Ectodermal cell (in vitro differentiated cells): ENCODE measurements around the gene PDYN.

Experiments used
- H3K27ac ChIP-seq: 2 replicates; pipeline ENCODE4 v1.7.0; 2013; ENCODE audit warnings: mild to moderate bottlenecking, low read depth, low read length; ENCODE audit not compliant: insufficient read depth, poor library complexity, severe bottlenecking
- H3K27me3 ChIP-seq: 2 replicates; pipeline ENCODE4 v1.7.0; 2013; ENCODE audit warnings: mild to moderate bottlenecking, low read length; ENCODE audit not compliant: insufficient read depth, control insufficient read depth, poor library complexity, severe bottlenecking
- H3K36me3 ChIP-seq: one replicate; pipeline ENCODE4 v1.7.0; 2013; ENCODE audit warnings: low read length; ENCODE audit not compliant: control insufficient read depth, insufficient read depth
- H3K4me1 ChIP-seq: one replicate; pipeline ENCODE4 v1.7.0; 2013; ENCODE audit warnings: low read length; ENCODE audit not compliant: control insufficient read depth, insufficient read depth
- H3K4me3 ChIP-seq: 2 replicates; pipeline ENCODE4 v1.7.0; 2013; ENCODE audit warnings: low read depth, low read length, control low read depth; ENCODE audit not compliant: insufficient read depth
- H3K9me3 ChIP-seq: 2 replicates; pipeline ENCODE4 v1.7.0; 2013; ENCODE audit warnings: mild to moderate bottlenecking, low read length, moderate library complexity; ENCODE audit not compliant: control insufficient read depth
- whole genome bisulfite sequencing, 2 experiments: methylation state at CpG; one replicate each; pipeline ENCODE4 v1.1.7; 2013; ENCODE audit warnings: missing lambda C conversion rate in 2 of 2; 5-methylcytosine and 5-hydroxymethylcytosine counted together

PDYN gene

DNA sequence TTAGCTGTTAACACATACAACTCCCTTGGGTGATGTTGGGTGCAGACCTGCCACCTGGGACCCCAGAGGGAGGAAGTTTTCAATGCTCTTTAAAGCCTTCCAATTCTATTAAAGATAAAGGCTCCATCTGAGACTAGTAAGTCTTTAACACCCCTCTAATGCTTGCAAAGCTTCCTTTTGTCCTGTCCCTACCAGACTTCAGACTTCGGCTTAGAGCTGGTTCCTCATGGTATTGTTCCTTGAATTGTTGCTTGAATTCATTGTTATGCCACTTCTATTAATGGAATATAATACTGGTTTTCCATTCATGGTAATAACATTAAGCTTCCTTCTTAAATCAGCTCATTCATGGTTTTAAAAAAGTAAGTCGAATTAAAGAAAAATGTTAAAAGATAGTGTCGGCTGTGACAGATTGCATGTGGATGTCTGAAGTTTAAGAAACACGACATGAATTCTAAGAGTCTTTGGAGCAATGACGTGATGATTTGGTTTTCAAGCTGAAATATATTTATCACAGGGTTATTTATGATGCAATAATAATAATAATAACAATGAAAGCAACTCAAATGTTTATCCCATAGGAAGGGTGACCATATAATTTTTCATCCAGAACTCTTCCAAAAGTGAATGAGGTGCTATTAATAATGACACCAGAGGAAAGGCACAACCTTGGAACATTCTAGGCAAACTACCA is 21.8 kb downstream of the PDYN start:
- no peak overlapping the region for H3K4me3 ChIP-seq
- H3K4me1 ChIP-seq = peaks cover 28% of the 10 kb centered on the region
- H3K9me3 ChIP-seq = no peaks in the 10 kb centered on the region
- H3K27me3 ChIP-seq = no peaks in the 10 kb centered on the region
- H3K36me3 ChIP-seq = no peaks in the 10 kb centered on the region
- H3K27ac ChIP-seq = peak overlapping the region; percentile 36
- 62 to 67% methylated on average over 5 of the region's 5 CpGs for whole genome bisulfite sequencing, 2 experiments

DNA sequence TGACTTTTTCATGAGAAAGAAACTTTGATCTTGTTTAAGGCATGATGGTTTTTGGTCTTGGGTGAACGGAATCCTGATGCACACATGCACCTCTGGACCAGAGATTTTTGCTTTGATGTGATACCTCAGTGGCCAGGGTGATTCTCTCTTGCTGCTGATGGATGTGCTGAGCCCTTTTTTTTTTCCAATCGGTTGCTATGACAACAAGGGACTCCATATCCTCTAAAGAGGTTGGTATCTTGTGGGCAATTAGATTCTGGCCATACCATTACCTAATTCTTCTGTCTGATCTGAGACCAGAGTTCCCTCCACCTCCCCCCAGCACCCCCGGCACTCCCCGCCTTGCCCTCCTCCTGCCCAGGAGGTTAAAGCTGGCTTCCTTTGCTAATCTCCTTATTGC is 24.9 kb downstream of the PDYN start:
- Histone ChIP-seq H3K27me3 (no peaks in the 10 kb centered on the region), H3K4me3 (no peak overlapping the region)
- 82 to 84% methylated on average over 4 of the region's 4 CpGs for WGBS, 2 experiments

GRCh38 chr20:1965520-1966351 is 28.1 kb downstream of the PDYN start:
- no peaks in the 10 kb centered on the region for H3K36me3 ChIP-seq
- no peaks in the 10 kb centered on the region for H3K27me3 ChIP-seq
- peaks cover 16% of the 10 kb centered on the region for H3K4me1 ChIP-seq
- no peak overlapping the region for H3K27ac ChIP-seq
- no peaks in the 10 kb centered on the region for H3K9me3 ChIP-seq
- WGBS, 2 experiments = 12% methylated on average over 28 of the region's 28 CpGs
- no peak overlapping the region for H3K4me3 ChIP-seq

More for the DNA sequence above, 24.9 kb downstream of the PDYN start:
- H3K36me3 ChIP-seq = no peaks in the 10 kb centered on the region
- peaks cover 29% of the 10 kb centered on the region for H3K4me1 ChIP-seq
- no peaks in the 10 kb centered on the region for H3K9me3 ChIP-seq
- no peak overlapping the region for H3K27ac ChIP-seq

GRCh38 chr20:1964659-1965405 is 29.0 kb downstream of the PDYN start:
- Histone ChIP-seq H3K27me3 (no peaks in the 10 kb centered on the region), H3K4me1 (peaks cover 13% of the 10 kb centered on the region), H3K36me3 (no peaks in the 10 kb centered on the region), H3K9me3 (no peaks in the 10 kb centered on the region), H3K4me3 (no peak overlapping the region), H3K27ac (no peak overlapping the region)
- WGBS, 2 experiments = 38 to 40% methylated on average over 14 of the region's 14 CpGs

DNA sequence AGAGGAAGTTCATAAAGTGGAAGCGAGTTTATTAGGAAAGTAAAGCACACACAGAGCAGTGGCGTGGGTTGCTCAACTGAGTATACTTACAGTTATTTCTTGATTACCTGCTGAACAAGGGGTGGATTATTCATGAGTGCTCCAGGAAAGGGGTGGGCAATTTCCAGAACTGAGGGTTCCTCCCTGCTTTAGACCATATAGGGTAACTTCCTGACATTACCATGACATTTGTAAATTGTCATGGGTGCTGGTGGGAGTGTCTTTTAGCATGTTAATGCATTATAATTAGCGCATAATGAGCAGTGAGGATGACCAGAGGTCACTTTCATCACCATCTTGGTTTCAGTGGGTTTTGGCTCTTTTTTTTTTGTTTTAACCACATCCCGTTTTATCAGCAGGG is 29.8 kb downstream of the PDYN start:
- Histone ChIP-seq H3K4me3 (no peak overlapping the region), H3K36me3 (no peaks in the 10 kb centered on the region), H3K27ac (no peak overlapping the region), H3K9me3 (no peaks in the 10 kb centered on the region), H3K4me1 (peaks cover 8% of the 10 kb centered on the region), H3K27me3 (no peaks in the 10 kb centered on the region)
- WGBS, 2 experiments = 88% methylated on average over 4 of the region's 4 CpGs

- H3K9me3 ChIP-seq = no peaks in the 10 kb centered on the region
- peaks cover 8% of the 10 kb centered on the region for H3K4me1 ChIP-seq
- WGBS, 2 experiments = 89 to 91% methylated on average over 5 of the region's 5 CpGs
- no peak overlapping the region for H3K4me3 ChIP-seq
- no peaks in the 10 kb centered on the region for H3K27me3 ChIP-seq
- no peaks in the 10 kb centered on the region for H3K36me3 ChIP-seq
- H3K27ac ChIP-seq = no peak overlapping the region
Observed at GRCh38 chr20:1961374-1961773, 32.5 kb downstream of the PDYN start.

- Histone ChIP-seq H3K27me3 (no peaks in the 10 kb centered on the region), H3K36me3 (no peaks in the 10 kb centered on the region), H3K9me3 (no peaks in the 10 kb centered on the region), H3K4me3 (no peak overlapping the region), H3K27ac (no peak overlapping the region), H3K4me1 (peaks cover 6% of the 10 kb centered on the region)
- WGBS, 2 experiments = 95% methylated on average over 2 of the region's 2 CpGs; no CpG with 5 or more reads in 1 of the 2 experiments
Observed at GRCh38 chr20:1959156-1959555, 34.7 kb downstream of the PDYN start.

DNA sequence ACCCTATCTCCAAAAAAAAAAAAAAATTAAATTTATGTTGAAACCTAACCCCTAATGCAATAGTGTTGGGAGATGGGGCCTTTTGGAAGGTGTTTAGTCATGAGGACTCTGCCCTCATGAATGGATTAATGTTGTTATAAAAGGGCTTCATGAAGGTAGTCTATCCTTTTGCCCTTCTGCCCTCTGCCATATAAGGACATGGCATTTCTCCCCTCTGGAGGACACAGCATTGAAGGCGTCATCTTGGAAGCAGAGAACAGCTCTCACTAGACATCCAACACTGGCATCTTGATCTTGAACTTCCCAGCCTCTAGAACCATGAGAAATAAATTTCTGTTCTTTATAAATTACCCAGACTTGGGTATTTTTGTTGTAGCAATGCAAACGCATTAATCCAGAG is 35.4 kb downstream of the PDYN start:
- Histone ChIP-seq H3K4me3 (no peak overlapping the region), H3K9me3 (no peaks in the 10 kb centered on the region), H3K27ac (no peak overlapping the region), H3K36me3 (no peaks in the 10 kb centered on the region), H3K27me3 (no peaks in the 10 kb centered on the region), H3K4me1 (peaks cover 6% of the 10 kb centered on the region)
- whole genome bisulfite sequencing, 2 experiments = 87 to 97% methylated on average over 2 of the region's 2 CpGs

- Histone ChIP-seq H3K36me3 (no peaks in the 10 kb centered on the region), H3K4me1 (peaks cover 20% of the 10 kb centered on the region), H3K9me3 (no peaks in the 10 kb centered on the region), H3K27ac (no peak overlapping the region), H3K4me3 (no peak overlapping the region), H3K27me3 (no peaks in the 10 kb centered on the region)
- WGBS, 2 experiments = 25 to 26% methylated on average over 8 of the region's 8 CpGs
Observed at GRCh38 chr20:1955217-1955616, 38.6 kb downstream of the PDYN start.

DNA sequence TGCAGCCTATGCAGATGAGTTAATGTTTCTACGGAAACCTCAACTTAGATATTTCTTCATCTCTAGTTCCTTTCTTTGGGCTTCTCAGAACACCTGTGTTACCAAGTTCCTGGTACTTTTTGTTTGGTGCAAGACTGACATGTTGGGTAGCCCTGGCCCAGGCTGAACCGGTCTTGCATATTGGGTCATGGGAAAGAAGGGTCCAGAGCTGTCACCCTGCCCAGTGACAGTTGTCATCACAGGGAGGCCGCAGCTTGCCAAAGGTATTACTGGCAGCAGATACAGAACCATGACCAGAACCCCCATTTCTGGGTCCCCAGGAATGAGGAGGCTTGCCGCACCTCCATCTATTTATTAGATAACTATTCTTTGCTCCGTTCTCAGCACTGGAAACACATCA is 40.2 kb downstream of the PDYN start:
- no peaks in the 10 kb centered on the region for H3K36me3 ChIP-seq
- no peaks in the 10 kb centered on the region for H3K27me3 ChIP-seq
- no peak overlapping the region for H3K27ac ChIP-seq
- peaks cover 34% of the 10 kb centered on the region for H3K4me1 ChIP-seq
- no peak overlapping the region for H3K4me3 ChIP-seq
- 91 to 97% methylated on average over 5 of the region's 5 CpGs for WGBS, 2 experiments
- H3K9me3 ChIP-seq = no peaks in the 10 kb centered on the region
